ENCODE results near the gene SND1. TPM values are rescaled to one million over a fixed set of nuclear protein-coding genes. Genes with fewer than 3 reads are reported as not detected.
A peak's percentile ranks its signal among the peaks of the same experiment; 100 is the strongest.

The SND1 gene
- total RNA-seq, 6 experiments from 2014 or later: 77.5 to 150 (median 126) TPM

GRCh38 chr7:127885222-127885772 lies 233.3 kb downstream of the SND1 start:
- Histone ChIP-seq H3K36me3 (peaks cover 0 to 13% (median 5%) of the 10 kb centered on the region in 4 donors), H3K27ac (no peak overlapping the region), H3K4me1 (peaks cover 0 to 6% (median 2%) of the 10 kb centered on the region in 4 donors), H3K27me3 (no peaks in the 10 kb centered on the region), H3K9me3 (no peaks in the 10 kb centered on the region), H3K4me3 (no peak overlapping the region)
- 94% methylated on average over 2 of the region's 3 CpGs for WGBS (ENCODE audit: insufficient coverage, low coverage, low lambda C conversion rate, missing lambda C conversion rate)
- intact Hi-C loops (cut with DNase I): no loop called here
- ATAC-seq (no peak), DNase-seq (no peak)
- TF ChIP-seq CTCF (IDR thresholded peaks at IDR 0.05) (no peak), POLR2A (IDR thresholded peaks at IDR 0.05) (no peak)

GRCh38 chr7:127885843-127886242 lies 233.8 kb downstream of the SND1 start:
- WGBS (ENCODE audit: insufficient coverage, low coverage, low lambda C conversion rate, missing lambda C conversion rate): 86% methylated on average over 3 of the region's 4 CpGs
- Histone ChIP-seq H3K36me3 (peaks cover 0 to 13% (median 5%) of the 10 kb centered on the region in 4 donors), H3K27me3 (no peaks in the 10 kb centered on the region), H3K4me3 (no peak overlapping the region), H3K4me1 (peaks cover 0 to 6% (median 2%) of the 10 kb centered on the region in 4 donors), H3K27ac (no peak overlapping the region), H3K9me3 (no peaks in the 10 kb centered on the region)
- intact Hi-C loops (cut with DNase I): no loop called here
- DNase-seq (no peak), ATAC-seq (peak in 1 of 4 donors; percentile 37)
- no peak for TF ChIP-seq CTCF (IDR thresholded peaks at IDR 0.05)
- no peak for TF ChIP-seq POLR2A (IDR thresholded peaks at IDR 0.05)

GRCh38 chr7:127886248-127886647 lies 234.3 kb downstream of the SND1 start:
- intact Hi-C loops (cut with DNase I): no loop called here
- DNase-seq (no peak), ATAC-seq (no peak)
- H3K36me3 ChIP-seq: peaks cover 0 to 13% (median 5%) of the 10 kb centered on the region in 4 donors
- no peaks in the 10 kb centered on the region for H3K27me3 ChIP-seq
- H3K27ac ChIP-seq: no peak overlapping the region
- TF ChIP-seq POLR2A (IDR thresholded peaks at IDR 0.05) (no peak), CTCF (IDR thresholded peaks at IDR 0.05) (no peak)
- H3K4me3 ChIP-seq: no peak overlapping the region
- peaks cover 0 to 6% (median 2%) of the 10 kb centered on the region in 4 donors for H3K4me1 ChIP-seq
- WGBS (ENCODE audit: insufficient coverage, low coverage, low lambda C conversion rate, missing lambda C conversion rate): 64% methylated on average over 3 of the region's 3 CpGs
- H3K9me3 ChIP-seq: no peaks in the 10 kb centered on the region

- no peaks in the 10 kb centered on the region for H3K27me3 ChIP-seq
- TF ChIP-seq POLR2A (IDR thresholded peaks at IDR 0.05) (no peak), CTCF (IDR thresholded peaks at IDR 0.05) (no peak)
- intact Hi-C loops (cut with DNase I): no loop called here
- no peak for DNase-seq
- no peaks in the 10 kb centered on the region for H3K9me3 ChIP-seq
- peaks cover 0 to 13% (median 5%) of the 10 kb centered on the region in 4 donors for H3K36me3 ChIP-seq
- no peak overlapping the region for H3K27ac ChIP-seq
- WGBS (ENCODE audit: insufficient coverage, low coverage, low lambda C conversion rate, missing lambda C conversion rate): 90% methylated on average over 6 of the region's 6 CpGs
- H3K4me1 ChIP-seq: peaks cover 0 to 6% (median 2%) of the 10 kb centered on the region in 4 donors
- no peak overlapping the region for H3K4me3 ChIP-seq
- no peak for ATAC-seq
Measured at GRCh38 chr7:127887096-127887495, 235.1 kb downstream of the SND1 start.

All from right lobe of liver (tissue), 6 donors.